Karpas-422 (cell line): Measurements from ENCODE around the gene CSNK1G2. TPM values are rescaled to one million over a fixed set of nuclear protein-coding genes. Genes with fewer than 3 reads are reported as not detected.

ENCODE experiments used
- DNase-seq: peaks from one replicate; pipeline ENCODE4 v3.0.0-alpha.2; 2015
- H2AFZ ChIP-seq: fragments of 200-600 bp; sonication (generic); 2 replicates; pipeline ENCODE4 v1.6.1; 2014; ENCODE audit warnings: antibody characterized with exemption, low read length, mixed read lengths
- H3K27ac ChIP-seq: fragments of 200-600 bp; sonication (generic); 2 replicates; pipeline ENCODE4 v1.5.1; 2014; ENCODE audit warnings: mild to moderate bottlenecking, low read length, moderate library complexity
- H3K27me3 ChIP-seq: fragments of 200-600 bp; sonication (generic); 2 replicates; pipeline ENCODE4 v1.6.1; 2014; ENCODE audit warnings: low read length, mixed read lengths
- H3K36me3 ChIP-seq: fragments of 200-600 bp; sonication (generic); 2 replicates; pipeline ENCODE4 v1.6.1; 2014; ENCODE audit warnings: low read length, mixed read lengths; ENCODE audit not compliant: insufficient read depth
- H3K4me1 ChIP-seq: fragments of 200-600 bp; sonication (generic); 2 replicates; pipeline ENCODE4 v1.6.1; 2014; ENCODE audit warnings: mild to moderate bottlenecking, low read length, mixed read lengths
- H3K4me2 ChIP-seq: fragments of 200-600 bp; sonication (generic); 2 replicates; pipeline ENCODE4 v1.6.1; 2014; ENCODE audit warnings: low read length, low read depth, mild to moderate bottlenecking; ENCODE audit not compliant: poor library complexity, severe bottlenecking
- H3K4me3 ChIP-seq: fragments of 200-600 bp; sonication (generic); 2 replicates; pipeline ENCODE4 v1.5.1; 2014; ENCODE audit warnings: mild to moderate bottlenecking, antibody characterized with exemption, low read length, mixed read lengths
- H3K79me2 ChIP-seq: fragments of 200-600 bp; sonication (generic); 2 replicates; pipeline ENCODE4 v1.6.1; 2014; ENCODE audit warnings: mild to moderate bottlenecking, low read length, mixed read lengths
- H3K9ac ChIP-seq: fragments of 200-600 bp; sonication (generic); 2 replicates; pipeline ENCODE4 v1.6.0; 2014; ENCODE audit warnings: low read length
- H3K9me2 ChIP-seq: fragments of 200-600 bp; sonication (generic), shearing (Covaris generic); replicated peaks from 2 replicates; pipeline ENCODE4 v1.6.0; 2014; ENCODE audit warnings: mild to moderate bottlenecking, low read length, moderate library complexity; ENCODE audit not compliant: insufficient read depth
- H3K9me3 ChIP-seq: fragments of 300-700, 200-600 bp; sonication (generic); 2 replicates; pipeline ENCODE4 v1.6.1; 2014; ENCODE audit warnings: low read length, mixed read lengths
- H4K20me1 ChIP-seq: fragments of 200-600 bp; sonication (generic); 2 replicates; pipeline ENCODE4 v1.6.1; 2014; ENCODE audit warnings: mild to moderate bottlenecking, antibody characterized with exemption, low read length, low read depth; ENCODE audit not compliant: insufficient read depth
- total RNA-seq: library from RNA; depleted of rRNA; stranded (reverse); fragments of >200 nt; shearing (Covaris generic); gene quantifications from 2 replicates; pipeline ENCODE4 v1.2.3, GENCODE V29; 2014; ENCODE audit warnings: low replicate concordance

Gene CSNK1G2
- total RNA-seq, 1 experiment from 2014 or later, result 57.1 TPM

DNA sequence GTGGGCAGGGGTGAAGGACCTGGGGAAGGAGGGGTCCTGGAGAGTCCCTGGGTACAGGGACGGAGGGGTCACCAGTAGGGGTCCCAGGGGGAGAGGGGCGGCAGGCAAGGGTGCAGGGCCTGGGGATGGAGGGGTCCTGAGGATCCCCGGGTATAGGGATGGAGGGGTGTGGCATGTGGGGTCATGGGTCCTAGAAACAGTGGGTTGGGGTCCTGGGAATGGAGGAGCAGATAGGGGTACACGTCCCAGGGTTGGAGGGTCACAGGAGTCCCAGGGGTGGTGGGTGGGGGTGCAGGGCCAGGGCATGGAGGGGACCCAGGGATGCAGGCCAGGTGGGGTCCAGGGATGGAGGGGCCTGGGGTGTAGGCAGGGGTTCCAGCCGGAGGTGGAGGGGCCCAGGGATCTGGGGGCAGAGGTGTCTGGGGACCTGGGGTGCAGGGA is 73.2 kb downstream of the CSNK1G2 start:
- peaks cover 57% of the 10 kb centered on the region for H3K79me2 ChIP-seq
- peak overlapping the region; percentile 94 for H3K9ac ChIP-seq
- no peaks in the 10 kb centered on the region for H3K9me3 ChIP-seq
- peak overlapping the region; percentile 48; the same call in 1 of the 2 replicates for H3K27ac ChIP-seq
- H4K20me1 ChIP-seq, result peaks cover 8% of the 10 kb centered on the region; the same call in 1 of the 2 replicates
- peak overlapping the region; percentile 95 for H3K4me2 ChIP-seq
- H3K4me1 ChIP-seq, result peaks cover 14% of the 10 kb centered on the region
- H3K9me2 ChIP-seq, result no peaks in the 10 kb centered on the region
- H2AFZ ChIP-seq, result no peak overlapping the region
- H3K4me3 ChIP-seq, result peak overlapping the region; percentile 73
- DNase-seq, result no peak
- no peaks in the 10 kb centered on the region for H3K27me3 ChIP-seq
- H3K36me3 ChIP-seq, result peaks cover 8% of the 10 kb centered on the region; the same call in 1 of the 2 replicates

DNA sequence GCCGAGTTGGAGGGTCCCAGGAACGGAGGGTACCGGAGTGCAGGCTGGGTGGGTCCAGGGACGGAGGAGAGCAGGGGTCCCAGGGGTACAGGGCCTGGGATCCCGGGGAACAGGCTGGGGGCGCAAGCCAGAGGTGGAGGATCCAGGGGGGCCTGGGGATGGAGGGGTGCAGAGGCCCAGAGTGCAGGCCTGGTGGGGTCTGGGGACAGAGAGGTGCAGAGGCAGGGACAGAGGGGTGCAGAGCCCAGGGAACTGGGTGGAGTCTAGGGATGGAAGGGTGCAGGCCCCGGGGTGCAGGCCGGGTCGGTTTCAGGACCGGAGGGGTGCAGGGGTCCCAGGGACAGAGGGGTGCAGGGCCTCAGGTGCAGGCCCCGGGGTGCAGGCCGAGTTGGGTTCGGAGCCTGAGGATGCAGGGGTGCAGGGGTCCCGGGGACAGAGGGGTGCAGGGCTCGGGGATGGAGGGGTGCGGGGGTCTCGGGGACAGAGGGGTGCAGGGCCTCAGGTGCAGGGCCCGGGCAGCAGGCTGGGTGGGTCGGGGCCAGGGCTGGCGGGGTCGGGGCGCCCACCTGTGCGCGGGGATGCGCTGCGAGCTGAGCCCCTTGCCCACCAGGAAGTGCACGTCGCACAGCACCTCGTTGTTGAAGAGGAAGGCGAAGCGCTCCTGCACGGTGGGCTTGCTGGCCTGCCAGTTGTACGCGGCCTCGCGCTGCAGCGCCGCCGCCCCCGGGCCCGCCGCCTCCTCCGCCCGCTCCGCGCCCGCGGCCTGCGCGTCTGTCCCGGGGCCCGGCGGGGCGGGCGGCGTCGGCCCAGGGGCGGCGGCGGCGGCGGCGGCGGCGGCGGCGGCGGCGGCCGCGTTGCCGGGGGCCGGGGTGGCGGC is 74.0 kb downstream of the CSNK1G2 start:
- peak; percentile 73 for DNase-seq
- Histone ChIP-seq H3K9me3 (no peaks in the 10 kb centered on the region), H3K79me2 (peaks cover 57% of the 10 kb centered on the region), H2AFZ (no peak overlapping the region), H3K4me1 (peaks cover 14% of the 10 kb centered on the region), H3K27me3 (no peaks in the 10 kb centered on the region), H3K9me2 (no peaks in the 10 kb centered on the region), H3K36me3 (peaks cover 8% of the 10 kb centered on the region; the same call in 1 of the 2 replicates), H3K9ac (peak overlapping the region; percentile 94), H3K4me3 (peak overlapping the region; percentile 73), H3K27ac (peak overlapping the region; percentile 48), H3K4me2 (peak overlapping the region; percentile 95), H4K20me1 (peaks cover 8% of the 10 kb centered on the region; the same call in 1 of the 2 replicates)

DNA sequence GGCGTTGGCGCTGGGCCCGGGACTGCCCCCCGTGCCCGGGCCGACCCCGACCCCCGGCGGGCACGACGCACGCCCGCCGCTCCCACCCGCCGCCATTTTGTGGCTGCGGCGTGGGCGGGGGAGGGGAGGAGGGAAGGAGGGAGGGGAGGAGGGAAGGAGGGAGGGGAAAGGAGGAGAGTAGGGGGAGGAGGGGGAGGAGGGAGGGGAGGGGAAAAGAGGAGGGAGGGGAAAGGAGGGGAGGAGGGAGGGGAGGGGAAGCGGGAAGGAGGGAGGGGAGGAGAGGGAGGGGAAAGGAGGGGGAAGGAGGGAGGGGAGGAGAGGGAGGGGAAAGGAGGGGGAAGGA is 74.6 kb downstream of the CSNK1G2 start, which contains the start of gene BTBD2:
Gene BTBD2 (minus strand): TSS at position 107 of the 343 bp plus-strand sequence. CDS start 11 bp downstream, at position 96.
- peak within 1 kb of the TSS; percentile 94 for H3K9ac ChIP-seq
- H3K36me3 ChIP-seq, result peaks cover 8% of the 10 kb centered on the region; the same call in 1 of the 2 replicates
- H3K4me1 ChIP-seq, result peaks cover 14% of the 10 kb centered on the region
- peak within 1 kb of the TSS; percentile 73 for H3K4me3 ChIP-seq
- DNase-seq, result peak; percentile 90
- H3K79me2 ChIP-seq, result peaks cover 51% of the 10 kb centered on the region
- H3K9me2 ChIP-seq, result no peaks in the 10 kb centered on the region
- peak within 1 kb of the TSS; percentile 95 for H3K4me2 ChIP-seq
- H3K27me3 ChIP-seq, result no peaks in the 10 kb centered on the region
- 0 out of 2 replicates have a peak within 1 kb of the TSS, but pooled peaks have one; percentile 32 for H2AFZ ChIP-seq
- peaks cover 8% of the 10 kb centered on the region; the same call in 1 of the 2 replicates for H4K20me1 ChIP-seq
- peak within 1 kb of the TSS; percentile 48 for H3K27ac ChIP-seq
- H3K9me3 ChIP-seq, result no peaks in the 10 kb centered on the region

DNA sequence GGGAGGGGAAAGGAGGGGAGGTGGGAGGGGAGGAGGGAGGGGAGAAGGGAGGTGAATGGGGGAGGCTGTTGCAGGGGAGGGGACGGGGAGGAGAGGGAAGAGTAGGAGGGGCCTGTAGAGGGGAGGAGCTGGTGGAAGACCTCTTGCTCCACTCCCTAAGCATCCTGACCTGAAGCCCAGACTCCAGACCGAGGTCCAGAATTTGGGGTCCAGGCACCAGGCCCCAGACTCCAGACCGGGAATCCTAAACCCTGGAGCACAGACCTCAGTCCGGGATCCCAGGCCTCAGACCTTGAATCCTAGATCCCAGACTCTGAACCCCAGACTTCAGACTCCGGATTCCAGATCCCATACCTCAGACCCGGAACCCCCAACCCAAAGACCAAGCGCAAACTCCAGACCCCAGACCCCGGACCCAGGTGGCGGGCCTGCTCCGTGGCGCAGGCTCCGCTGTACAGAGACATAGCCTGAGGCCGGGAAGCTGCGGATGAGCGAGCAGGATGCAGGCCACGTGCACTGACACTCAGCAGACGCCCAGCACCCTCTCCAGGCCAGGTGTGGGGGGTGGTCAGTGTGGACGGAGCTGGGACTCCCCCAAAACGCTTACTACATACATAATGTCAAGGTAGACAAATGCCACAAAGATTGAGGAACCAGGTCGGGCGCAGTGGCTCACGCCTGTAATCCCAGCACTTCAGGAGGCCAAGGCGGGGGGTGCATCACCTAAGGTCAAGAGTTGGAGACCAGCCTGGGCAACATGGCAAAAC is 75.3 kb downstream of the CSNK1G2 start:
- Histone ChIP-seq H3K27me3 (no peaks in the 10 kb centered on the region), H3K9me3 (no peaks in the 10 kb centered on the region), H3K4me3 (peak overlapping the region; percentile 67), H4K20me1 (peaks cover 5% of the 10 kb centered on the region; the same call in 1 of the 2 replicates), H3K4me1 (peaks cover 14% of the 10 kb centered on the region), H3K4me2 (peak overlapping the region; percentile 60), H3K9me2 (no peaks in the 10 kb centered on the region), H3K79me2 (peaks cover 45% of the 10 kb centered on the region), H3K36me3 (peaks cover 8% of the 10 kb centered on the region; the same call in 1 of the 2 replicates), H3K9ac (peak overlapping the region; percentile 69), H2AFZ (0 out of 2 replicates have a peak overlapping the region, but pooled peaks have one; percentile 32), H3K27ac (no peak overlapping the region)
- DNase-seq, result peak; percentile 90

DNA sequence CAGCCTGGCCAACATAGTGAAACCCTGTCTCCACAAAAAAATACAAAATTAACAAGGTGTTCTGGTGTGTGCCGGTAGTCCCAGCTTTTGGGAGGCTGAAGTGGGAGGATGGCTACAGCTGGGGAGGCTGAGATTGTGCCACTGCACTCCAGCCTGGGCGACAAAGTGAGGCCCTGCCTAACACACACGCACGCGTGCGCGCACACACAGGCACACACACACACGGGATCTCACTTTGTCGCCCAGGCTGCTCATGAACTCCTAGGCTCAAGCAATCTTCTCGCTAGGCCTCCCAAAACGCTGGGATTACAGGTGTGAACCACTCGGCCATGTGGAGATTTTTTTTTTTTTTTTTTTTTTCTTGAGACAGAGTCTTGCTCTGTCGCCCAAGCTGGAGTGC is 77.8 kb downstream of the CSNK1G2 start:
- H3K36me3 ChIP-seq, result no peaks in the 10 kb centered on the region
- no peak overlapping the region for H3K9ac ChIP-seq
- H3K27me3 ChIP-seq, result no peaks in the 10 kb centered on the region

DNA sequence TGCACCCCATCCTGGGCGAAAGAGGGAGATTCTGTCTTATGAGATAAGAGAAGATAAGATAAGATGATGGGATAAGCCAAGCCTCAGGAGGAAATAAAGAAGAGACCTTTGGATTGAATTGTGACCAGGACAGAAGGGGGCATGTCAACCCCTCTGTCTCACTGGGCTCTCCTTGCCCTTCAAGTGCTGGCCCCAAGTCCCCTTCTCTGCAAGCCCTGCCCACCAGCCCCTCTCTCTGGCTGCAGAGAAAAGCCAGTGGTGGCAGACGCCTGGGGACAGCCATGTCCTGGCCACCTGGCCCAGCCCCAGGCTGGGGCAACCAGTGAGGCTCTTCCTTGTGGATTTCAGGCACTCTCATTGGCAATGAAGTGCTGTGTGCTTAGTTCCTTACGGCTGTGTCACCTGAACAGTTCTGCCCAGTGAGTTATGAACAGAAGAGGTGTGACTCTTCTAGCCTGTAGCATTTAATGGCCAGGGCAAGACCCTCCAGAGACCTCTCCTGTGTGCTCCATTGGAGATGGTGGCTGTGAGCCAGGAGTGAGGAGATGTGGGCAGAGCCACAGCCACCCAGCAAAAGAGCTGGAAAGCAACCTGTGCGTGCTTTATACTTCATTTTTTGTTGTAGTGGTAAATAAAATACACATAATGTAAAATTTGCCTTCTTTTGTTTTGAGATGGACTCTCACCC is 80.6 kb downstream of the CSNK1G2 start:
- no peaks in the 10 kb centered on the region; the same call in 1 of the 2 replicates for H3K4me1 ChIP-seq
- DNase-seq, result no peak
- H3K9me3 ChIP-seq, result peaks cover 4% of the 10 kb centered on the region
- H3K36me3 ChIP-seq, result no peaks in the 10 kb centered on the region
- no peaks in the 10 kb centered on the region for H4K20me1 ChIP-seq
- no peaks in the 10 kb centered on the region for H3K9me2 ChIP-seq
- no peak overlapping the region for H3K4me3 ChIP-seq
- no peak overlapping the region for H2AFZ ChIP-seq
- H3K4me2 ChIP-seq, result no peak overlapping the region
- no peaks in the 10 kb centered on the region for H3K27me3 ChIP-seq
- H3K9ac ChIP-seq, result no peak overlapping the region
- H3K27ac ChIP-seq, result no peak overlapping the region
- no peaks in the 10 kb centered on the region for H3K79me2 ChIP-seq

More for the DNA sequence above, 77.8 kb downstream of the CSNK1G2 start:
- no peaks in the 10 kb centered on the region for H3K9me3 ChIP-seq
- H3K27ac ChIP-seq, result no peak overlapping the region
- H3K4me3 ChIP-seq, result no peak overlapping the region
- no peak for DNase-seq
- H4K20me1 ChIP-seq, result no peaks in the 10 kb centered on the region
- no peak overlapping the region for H3K4me2 ChIP-seq
- H3K9me2 ChIP-seq, result no peaks in the 10 kb centered on the region
- no peak overlapping the region for H2AFZ ChIP-seq
- H3K4me1 ChIP-seq, result peaks cover 13% of the 10 kb centered on the region
- H3K79me2 ChIP-seq, result peaks cover 21% of the 10 kb centered on the region

DNA sequence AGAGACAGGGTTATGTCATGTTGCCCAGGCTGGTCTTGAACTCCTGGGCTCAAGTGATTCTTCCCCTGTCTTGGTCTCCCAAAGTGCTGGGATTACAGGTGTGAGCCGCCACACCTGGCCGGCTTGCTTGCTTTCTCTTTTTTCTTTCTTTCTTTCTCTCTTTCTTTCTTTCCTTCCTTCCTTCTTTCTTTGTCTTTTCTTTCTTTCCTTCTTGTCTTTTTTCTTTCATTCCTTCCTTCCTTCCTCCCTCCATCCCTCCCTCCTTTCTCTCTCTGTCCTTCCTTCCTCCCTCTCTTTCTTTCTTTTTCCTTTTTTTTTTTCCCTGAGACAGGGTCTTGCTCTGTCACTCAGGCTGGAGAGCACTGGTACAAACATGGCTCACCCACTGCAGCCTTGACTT is 81.3 kb downstream of the CSNK1G2 start:
- Histone ChIP-seq H3K9me2 (no peaks in the 10 kb centered on the region), H4K20me1 (no peaks in the 10 kb centered on the region), H3K4me3 (no peak overlapping the region), H3K27me3 (no peaks in the 10 kb centered on the region), H3K27ac (no peak overlapping the region), H2AFZ (no peak overlapping the region), H3K36me3 (no peaks in the 10 kb centered on the region), H3K9ac (no peak overlapping the region), H3K9me3 (peaks cover 4% of the 10 kb centered on the region), H3K4me1 (no peaks in the 10 kb centered on the region; the same call in 1 of the 2 replicates), H3K79me2 (no peaks in the 10 kb centered on the region), H3K4me2 (no peak overlapping the region)
- DNase-seq, result no peak
